Measurements from ENCODE around the gene CRCP. TPM values are rescaled to one million over a fixed set of nuclear protein-coding genes. Genes with fewer than 3 reads are reported as not detected.
"Not testable (repeated sequence)": the region's sequence is repeated elsewhere in the genome, so short reads cannot be mapped to it uniquely, and the experiment has no call there.

Gene CRCP
- total RNA-seq, 1 donor from 2014 or later, result 37.9 TPM

DNA sequence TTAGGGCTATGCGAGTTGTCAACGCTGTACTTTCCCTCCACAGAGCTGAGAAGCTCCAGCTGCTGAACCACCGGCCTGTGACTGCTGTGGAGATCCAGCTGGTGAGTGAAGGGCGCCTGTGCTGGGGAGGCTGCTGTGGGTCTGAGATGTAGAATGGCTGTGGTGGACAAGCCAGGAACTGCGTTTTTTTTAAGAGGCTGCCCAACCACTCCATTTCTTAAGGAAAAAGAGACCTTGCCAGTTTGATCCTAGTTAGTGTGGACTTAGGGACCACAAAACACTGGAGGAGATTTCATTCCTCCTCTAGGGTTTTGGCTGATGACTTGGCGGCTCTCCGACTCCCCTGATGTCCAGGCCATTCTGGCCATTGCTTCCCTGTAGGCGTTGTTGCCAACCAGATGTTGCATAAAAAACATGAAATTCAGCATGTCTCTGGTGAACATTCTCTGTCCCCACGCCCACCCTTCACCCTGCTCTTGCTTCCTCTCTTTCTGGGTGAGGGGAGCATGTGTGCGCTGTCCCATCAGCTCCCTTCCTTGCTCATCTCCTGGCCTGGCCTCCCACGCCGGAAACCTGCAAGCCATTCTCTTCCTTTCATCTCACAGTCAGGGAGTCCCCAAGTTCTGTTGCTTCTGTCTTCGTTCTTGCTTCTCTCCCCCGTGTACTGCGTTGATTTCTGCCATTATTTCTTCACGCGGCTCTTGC is 30.9 kb downstream of the CRCP start:
- Mint-ChIP-seq H3K27ac (peak overlapping the region; percentile 28), H3K36me3 (ENCODE audit: low read depth) (peaks cover 81% of the 10 kb centered on the region), H3K4me1 (ENCODE audit: low read depth) (peaks cover 19% of the 10 kb centered on the region), H3K27me3 (ENCODE audit: low read depth) (no peaks in the 10 kb centered on the region), H3K9me3 (no peaks in the 10 kb centered on the region), H3K4me3 (ENCODE audit: low read depth) (no peak overlapping the region)
- no peak for DNase-seq (ENCODE audit: low spot score)
- intact Hi-C loops (cut with micrococcal nuclease), result no loop called here

DNA sequence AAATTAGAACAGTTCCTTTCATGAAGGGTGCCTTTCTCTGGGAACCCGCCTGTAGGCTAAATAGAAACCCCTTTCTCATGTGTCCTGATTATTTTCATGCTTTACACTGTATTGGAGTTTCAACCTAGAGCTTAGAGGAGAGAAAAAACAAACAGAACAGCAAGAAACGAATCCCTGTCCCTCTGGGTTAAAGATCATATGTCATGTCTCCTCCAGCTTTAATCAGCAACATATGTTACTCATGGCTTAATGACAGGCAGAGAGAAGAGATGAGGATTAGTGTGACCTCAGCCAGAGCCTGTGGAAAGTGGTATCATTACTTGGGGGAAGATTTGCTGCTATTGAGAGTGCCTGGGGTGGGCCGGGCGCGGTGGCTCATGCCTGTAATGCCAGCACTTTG is 32.1 kb downstream of the CRCP start:
- Mint-ChIP-seq H3K27me3 (ENCODE audit: low read depth) (no peaks in the 10 kb centered on the region), H3K9me3 (no peaks in the 10 kb centered on the region), H3K4me3 (ENCODE audit: low read depth) (no peak overlapping the region), H3K4me1 (ENCODE audit: low read depth) (peaks cover 19% of the 10 kb centered on the region), H3K27ac (peak overlapping the region; percentile 39), H3K36me3 (ENCODE audit: low read depth) (peaks cover 76% of the 10 kb centered on the region)
- DNase-seq (ENCODE audit: low spot score), result no peak
- intact Hi-C loops (cut with micrococcal nuclease), result no loop called here

DNA sequence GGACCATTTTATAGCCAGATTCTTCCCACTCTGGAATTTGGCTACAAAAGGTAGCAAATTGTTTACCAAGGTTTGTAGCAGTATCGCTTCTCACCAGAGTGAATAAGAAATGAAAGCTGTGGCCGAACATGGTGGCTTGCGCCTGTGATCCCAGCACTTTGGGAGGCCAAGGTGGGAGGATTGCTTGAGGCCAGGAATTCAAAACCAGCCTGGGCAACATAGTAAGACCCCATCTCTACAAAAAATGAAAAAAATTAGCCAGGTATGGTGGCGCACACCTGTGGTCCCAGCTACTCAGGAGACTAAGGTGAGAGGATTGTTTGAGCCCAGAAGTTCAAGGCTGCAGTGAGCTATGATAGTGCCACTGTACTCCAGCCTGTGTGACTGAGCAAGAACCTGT is 33.0 kb downstream of the CRCP start:
- H3K4me1 Mint-ChIP-seq (ENCODE audit: low read depth), result peaks cover 19% of the 10 kb centered on the region
- H3K27me3 Mint-ChIP-seq (ENCODE audit: low read depth); intact Hi-C loops (cut with micrococcal nuclease); H3K4me3 Mint-ChIP-seq (ENCODE audit: low read depth); H3K9me3 Mint-ChIP-seq; H3K27ac Mint-ChIP-seq; DNase-seq (ENCODE audit: low spot score): not testable (repeated sequence)
- peaks cover 76% of the 10 kb centered on the region for H3K36me3 Mint-ChIP-seq (ENCODE audit: low read depth)

DNA sequence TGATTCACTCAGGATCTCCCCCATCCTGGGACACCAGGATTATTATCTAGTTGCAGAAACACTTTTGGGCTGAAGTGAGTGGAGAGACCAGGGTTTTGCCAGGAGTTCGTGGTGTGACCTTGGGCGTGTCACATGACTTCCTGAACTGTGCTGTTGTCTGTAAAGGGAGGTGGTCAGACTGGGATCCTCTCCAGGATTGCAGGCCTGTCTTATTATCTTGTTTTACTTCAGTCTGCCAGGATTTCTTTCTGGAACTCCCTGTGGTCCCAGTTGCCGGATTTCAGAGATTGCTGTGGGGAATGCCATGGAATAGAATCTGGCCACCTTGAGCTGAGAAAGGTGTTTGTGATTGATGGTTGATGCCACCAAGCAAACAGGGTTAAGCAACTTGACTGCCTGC is 35.8 kb downstream of the CRCP start:
- intact Hi-C loops (cut with micrococcal nuclease), result no loop called here
- Mint-ChIP-seq H3K9me3 (no peaks in the 10 kb centered on the region), H3K27me3 (ENCODE audit: low read depth) (no peaks in the 10 kb centered on the region), H3K4me3 (ENCODE audit: low read depth) (no peak overlapping the region), H3K27ac (peak overlapping the region; percentile 17), H3K4me1 (ENCODE audit: low read depth) (peaks cover 19% of the 10 kb centered on the region), H3K36me3 (ENCODE audit: low read depth) (peaks cover 75% of the 10 kb centered on the region)
- DNase-seq (ENCODE audit: low spot score), result no peak

DNA sequence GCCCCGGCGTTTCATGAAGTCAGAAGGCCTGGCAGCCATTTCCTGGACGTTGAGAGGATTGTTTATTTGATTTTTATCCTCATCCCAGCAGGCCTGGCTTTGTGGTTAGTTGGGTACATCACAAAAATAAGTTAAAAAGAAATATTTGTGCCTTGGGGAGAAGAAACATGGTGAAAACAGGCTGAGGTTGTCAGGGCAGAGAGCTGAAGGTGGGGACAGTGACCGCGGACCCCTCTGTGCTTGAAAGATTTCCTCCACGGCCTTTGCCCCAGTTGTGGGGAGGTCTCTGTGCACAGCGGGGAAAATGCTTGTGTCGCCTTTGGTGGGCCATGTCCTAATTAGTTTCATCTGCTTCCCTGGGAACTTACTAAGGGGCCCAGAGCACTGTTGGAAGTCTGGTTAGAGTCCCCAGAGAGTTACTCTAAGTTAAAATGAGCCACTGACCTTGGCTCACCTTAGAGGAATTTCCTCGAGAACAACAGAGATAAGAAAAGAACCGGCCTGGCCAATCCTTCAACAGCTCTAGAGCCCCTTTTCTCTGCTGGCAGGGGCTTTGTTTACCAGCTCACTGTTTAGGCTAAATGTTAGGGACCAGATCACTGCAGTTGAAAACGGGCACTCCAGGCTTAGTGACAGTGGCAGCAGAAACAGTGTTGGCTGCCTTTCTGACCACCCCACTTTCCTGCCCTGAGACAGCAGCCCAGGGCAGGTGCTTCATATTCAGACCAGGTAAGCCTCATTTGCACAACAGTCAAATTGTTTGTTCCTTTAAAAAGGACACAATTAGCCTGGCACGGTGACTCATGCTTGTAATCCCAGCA is 37.9 kb downstream of the CRCP start:
- no peak for DNase-seq (ENCODE audit: low spot score)
- H3K27ac Mint-ChIP-seq, result no peak overlapping the region
- no peak overlapping the region for H3K4me3 Mint-ChIP-seq (ENCODE audit: low read depth)
- H3K4me1 Mint-ChIP-seq (ENCODE audit: low read depth), result peaks cover 16% of the 10 kb centered on the region
- H3K9me3 Mint-ChIP-seq, result no peaks in the 10 kb centered on the region
- intact Hi-C loops (cut with micrococcal nuclease), result no loop called here
- H3K36me3 Mint-ChIP-seq (ENCODE audit: low read depth), result peaks cover 64% of the 10 kb centered on the region
- H3K27me3 Mint-ChIP-seq (ENCODE audit: low read depth), result no peaks in the 10 kb centered on the region

DNA sequence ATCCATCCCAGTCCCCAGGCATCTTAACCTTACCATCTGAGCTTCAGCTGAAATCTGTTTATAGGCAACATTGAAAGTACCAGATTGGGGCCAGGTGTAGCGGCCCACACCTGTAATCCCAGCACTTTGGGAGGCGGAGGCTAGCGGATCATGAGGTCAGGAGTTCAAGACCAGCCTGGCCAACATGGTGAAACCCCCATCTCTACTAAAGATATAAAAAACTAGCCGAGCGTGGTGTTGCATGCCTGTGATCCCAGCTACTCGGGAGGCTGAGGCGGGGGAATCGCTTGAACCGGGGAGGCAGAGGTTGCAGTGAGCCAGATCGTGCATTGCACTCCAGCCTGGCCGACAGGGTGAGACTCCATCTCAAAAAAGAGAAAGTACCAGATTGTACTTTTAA is 39.0 kb downstream of the CRCP start:
- peaks cover 61% of the 10 kb centered on the region for H3K36me3 Mint-ChIP-seq (ENCODE audit: low read depth)
- intact Hi-C loops (cut with micrococcal nuclease), result no loop called here
- no peak overlapping the region for H3K27ac Mint-ChIP-seq
- DNase-seq (ENCODE audit: low spot score), result no peak
- H3K4me1 Mint-ChIP-seq (ENCODE audit: low read depth), result peaks cover 11% of the 10 kb centered on the region
- H3K4me3 Mint-ChIP-seq (ENCODE audit: low read depth), result no peak overlapping the region
- H3K9me3 Mint-ChIP-seq, result no peaks in the 10 kb centered on the region
- no peaks in the 10 kb centered on the region for H3K27me3 Mint-ChIP-seq (ENCODE audit: low read depth)

DNA sequence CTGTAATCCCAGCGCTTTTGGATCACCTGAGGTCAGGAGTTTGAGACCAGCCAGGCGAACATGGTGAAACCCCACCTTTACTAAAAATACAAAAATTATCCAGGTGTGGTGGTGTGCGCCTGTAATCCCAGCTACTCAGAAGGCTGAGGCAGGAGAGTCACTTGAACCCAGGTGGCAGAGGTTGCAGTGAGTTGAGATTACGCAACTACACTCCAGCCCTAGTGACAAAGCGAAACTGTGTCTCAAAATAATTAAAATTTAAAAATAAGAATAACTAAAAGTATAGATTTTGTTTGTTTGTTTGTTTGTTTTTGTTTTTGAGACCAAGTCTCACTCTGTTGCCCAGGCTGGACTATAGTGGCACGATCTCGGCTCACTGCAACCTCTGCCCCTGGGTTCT is 41.4 kb downstream of the CRCP start:
- H3K4me1 Mint-ChIP-seq (ENCODE audit: low read depth); DNase-seq (ENCODE audit: low spot score); intact Hi-C loops (cut with micrococcal nuclease); H3K9me3 Mint-ChIP-seq; H3K27ac Mint-ChIP-seq; H3K4me3 Mint-ChIP-seq (ENCODE audit: low read depth); H3K27me3 Mint-ChIP-seq (ENCODE audit: low read depth): not testable (repeated sequence)
- peaks cover 57% of the 10 kb centered on the region for H3K36me3 Mint-ChIP-seq (ENCODE audit: low read depth)

DNA sequence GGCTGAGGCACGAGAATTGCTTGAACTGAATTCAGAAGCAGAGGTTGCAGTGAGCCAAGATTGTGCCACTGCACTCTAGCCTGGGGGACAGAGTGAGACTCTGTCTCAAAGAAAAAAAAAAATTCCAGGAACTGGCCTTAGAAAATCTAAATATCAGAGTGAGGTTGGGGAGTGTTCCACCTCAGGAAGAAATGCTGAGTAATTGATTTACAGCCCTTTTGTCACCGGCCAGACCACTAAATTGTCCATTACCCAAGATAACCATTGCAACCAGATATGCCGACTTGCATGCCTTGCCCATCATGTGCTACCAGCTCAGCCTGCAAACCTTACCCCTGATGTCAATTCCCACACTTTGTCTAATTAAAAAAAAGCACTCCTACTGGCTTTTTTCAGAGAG is 42.4 kb downstream of the CRCP start:
- Mint-ChIP-seq H3K36me3 (ENCODE audit: low read depth) (peaks cover 53% of the 10 kb centered on the region), H3K4me3 (ENCODE audit: low read depth) (no peak overlapping the region), H3K4me1 (ENCODE audit: low read depth) (no peaks in the 10 kb centered on the region), H3K27ac (no peak overlapping the region), H3K27me3 (ENCODE audit: low read depth) (no peaks in the 10 kb centered on the region), H3K9me3 (no peaks in the 10 kb centered on the region)
- intact Hi-C loops (cut with micrococcal nuclease), result no loop called here
- no peak for DNase-seq (ENCODE audit: low spot score)

DNA sequence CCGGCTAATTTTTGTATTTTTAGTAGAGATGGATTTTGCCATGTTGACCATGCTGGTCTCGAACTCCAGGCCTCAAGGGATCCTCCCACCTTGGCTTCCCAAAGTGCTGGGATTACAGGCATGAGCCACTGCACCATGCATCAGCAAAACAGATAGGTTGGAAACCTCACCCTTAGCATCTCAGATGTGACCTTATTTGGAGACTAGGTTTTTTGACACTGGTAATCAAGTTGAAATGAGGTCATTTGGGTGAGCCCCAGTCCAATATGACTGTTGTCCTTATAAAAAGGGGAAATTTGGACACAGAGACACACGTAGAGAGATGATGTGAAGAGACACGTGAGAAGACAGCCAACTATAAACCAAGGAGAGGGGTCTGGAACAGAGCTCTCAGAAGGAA is 48.0 kb downstream of the CRCP start:
- intact Hi-C loops (cut with micrococcal nuclease), result no loop called here
- Mint-ChIP-seq H3K9me3 (no peaks in the 10 kb centered on the region), H3K27ac (no peak overlapping the region), H3K4me1 (ENCODE audit: low read depth) (no peaks in the 10 kb centered on the region), H3K36me3 (ENCODE audit: low read depth) (peaks cover 21% of the 10 kb centered on the region), H3K27me3 (ENCODE audit: low read depth) (no peaks in the 10 kb centered on the region), H3K4me3 (ENCODE audit: low read depth) (no peak overlapping the region)
- no peak for DNase-seq (ENCODE audit: low spot score)

DNA sequence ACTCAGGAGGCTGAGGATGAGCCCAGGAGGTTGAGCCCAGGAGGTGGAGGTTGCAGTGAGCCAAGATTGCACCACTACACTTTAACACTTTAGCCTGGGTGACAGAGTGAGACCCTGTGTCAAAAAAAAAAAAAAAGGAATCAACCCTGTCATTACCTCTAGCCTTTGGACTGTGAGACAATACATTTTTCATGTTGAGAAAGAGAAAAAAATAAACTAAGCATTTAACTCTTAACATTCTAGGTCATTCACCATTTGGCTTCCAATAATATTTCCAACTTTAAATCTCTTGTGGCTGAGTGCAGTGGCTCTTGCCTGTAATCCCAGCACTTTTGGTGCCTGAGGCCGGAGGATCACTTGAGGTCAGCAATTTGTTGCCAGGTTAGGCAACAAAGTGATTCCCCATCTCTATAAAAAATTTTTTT is 48.6 kb downstream of the CRCP start:
- H3K4me3 Mint-ChIP-seq (ENCODE audit: low read depth), result no peak overlapping the region
- H3K9me3 Mint-ChIP-seq, result no peaks in the 10 kb centered on the region
- intact Hi-C loops (cut with micrococcal nuclease), result no loop called here
- H3K36me3 Mint-ChIP-seq (ENCODE audit: low read depth), result peaks cover 17% of the 10 kb centered on the region
- no peaks in the 10 kb centered on the region for H3K4me1 Mint-ChIP-seq (ENCODE audit: low read depth)
- no peak for DNase-seq (ENCODE audit: low spot score)
- no peak overlapping the region for H3K27ac Mint-ChIP-seq
- no peaks in the 10 kb centered on the region for H3K27me3 Mint-ChIP-seq (ENCODE audit: low read depth)

DNA sequence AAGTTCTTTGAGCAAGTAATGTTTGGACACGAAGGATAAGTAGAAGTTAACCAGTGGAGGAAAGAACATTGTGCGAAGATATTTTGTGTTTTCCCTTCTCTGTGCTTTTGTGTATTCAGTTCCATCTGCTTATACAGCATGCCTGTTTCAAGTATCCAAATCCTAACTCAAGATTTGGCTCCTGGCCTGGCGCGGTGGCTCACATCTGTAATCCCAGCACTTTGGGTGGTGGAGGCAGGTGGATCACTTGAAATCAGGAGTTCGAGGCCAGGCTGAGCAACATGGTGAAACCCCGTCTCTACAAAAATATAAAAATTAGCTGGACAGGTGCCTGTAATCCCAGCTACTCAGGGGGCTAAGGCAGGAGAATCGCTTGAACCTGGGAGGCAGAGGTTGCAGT is 49.7 kb downstream of the CRCP start:
- H3K9me3 Mint-ChIP-seq, result no peaks in the 10 kb centered on the region
- DNase-seq (ENCODE audit: low spot score), result no peak
- intact Hi-C loops (cut with micrococcal nuclease), result no loop called here
- no peaks in the 10 kb centered on the region for H3K4me1 Mint-ChIP-seq (ENCODE audit: low read depth)
- no peaks in the 10 kb centered on the region for H3K27me3 Mint-ChIP-seq (ENCODE audit: low read depth)
- no peak overlapping the region for H3K27ac Mint-ChIP-seq
- H3K4me3 Mint-ChIP-seq (ENCODE audit: low read depth), result no peak overlapping the region
- H3K36me3 Mint-ChIP-seq (ENCODE audit: low read depth), result peaks cover 5% of the 10 kb centered on the region

DNA sequence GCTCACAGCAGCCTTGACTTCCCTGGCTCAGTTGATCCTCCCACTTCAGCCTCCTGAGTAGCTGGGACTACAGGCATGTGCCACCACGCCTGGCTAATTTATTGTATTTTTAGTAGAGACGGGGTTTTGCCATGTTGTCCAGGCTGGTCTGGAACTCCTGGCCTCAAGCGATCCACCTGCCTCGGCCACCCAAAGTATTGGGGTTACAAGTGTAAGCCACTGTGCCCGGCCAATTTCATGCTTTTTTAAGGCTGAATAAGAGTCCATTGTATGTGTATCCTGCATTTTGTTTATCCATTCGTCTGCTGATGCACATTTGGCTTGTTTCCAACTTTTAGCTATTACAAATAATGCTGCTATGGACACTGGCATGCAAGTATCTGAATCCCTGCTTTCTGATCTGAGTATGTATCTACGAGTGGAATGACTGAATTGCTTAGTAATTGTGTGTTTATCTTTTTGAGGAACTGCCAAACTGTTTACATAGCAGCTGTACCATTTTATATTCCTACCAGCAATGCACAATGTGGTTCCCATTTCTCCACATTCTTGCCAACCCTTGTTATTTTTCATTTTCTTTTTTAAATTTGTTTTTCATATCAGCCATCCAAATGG is 53.2 kb downstream of the CRCP start:
- H3K27me3 Mint-ChIP-seq (ENCODE audit: low read depth), result no peaks in the 10 kb centered on the region
- no peak overlapping the region for H3K27ac Mint-ChIP-seq
- H3K4me1 Mint-ChIP-seq (ENCODE audit: low read depth), result no peaks in the 10 kb centered on the region
- H3K4me3 Mint-ChIP-seq (ENCODE audit: low read depth), result no peak overlapping the region
- H3K36me3 Mint-ChIP-seq (ENCODE audit: low read depth), result no peaks in the 10 kb centered on the region
- intact Hi-C loops (cut with micrococcal nuclease), result no loop called here
- H3K9me3 Mint-ChIP-seq, result no peaks in the 10 kb centered on the region
- no peak for DNase-seq (ENCODE audit: low spot score)

DNA sequence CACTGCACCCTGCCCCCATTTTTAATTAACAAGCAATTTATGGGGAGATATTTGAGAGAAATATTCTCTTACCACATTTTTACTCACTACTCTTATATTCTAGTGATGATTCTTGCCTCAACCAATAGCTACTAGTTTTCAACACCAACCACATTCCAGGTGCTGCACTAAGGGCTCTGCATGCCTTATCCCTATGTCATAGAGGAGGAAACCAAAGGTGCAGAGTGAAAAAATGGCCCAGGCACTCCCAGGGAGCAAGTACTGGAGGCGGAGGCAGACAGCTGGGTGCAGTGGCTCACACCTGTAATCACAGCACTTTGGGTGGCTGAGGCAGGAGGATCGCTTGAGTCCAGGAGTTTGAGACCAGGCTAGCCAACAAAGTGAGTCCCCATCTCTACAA is 55.0 kb downstream of the CRCP start:
- Mint-ChIP-seq H3K27ac (no peak overlapping the region), H3K4me1 (ENCODE audit: low read depth) (peaks cover 1% of the 10 kb centered on the region), H3K27me3 (ENCODE audit: low read depth) (no peaks in the 10 kb centered on the region), H3K9me3 (no peaks in the 10 kb centered on the region), H3K36me3 (ENCODE audit: low read depth) (no peaks in the 10 kb centered on the region), H3K4me3 (ENCODE audit: low read depth) (no peak overlapping the region)
- no peak for DNase-seq (ENCODE audit: low spot score)
- intact Hi-C loops (cut with micrococcal nuclease), result no loop called here
